Activated CD8-positive, alpha-beta T cell treated with anti-CD3 and anti-CD28 coated beads, Interleukin-2, amount 10 ng/mL, durations not matched to agents 7 days and 5 days (primary cell): ENCODE measurements around the gene IFNL4. TPM values are rescaled to one million over a fixed set of nuclear protein-coding genes. Genes with fewer than 3 reads are reported as not detected.
"Not testable (repeated sequence)": the region's sequence is repeated elsewhere in the genome, so short reads cannot be mapped to it uniquely, and the experiment has no call there.

Experiments
- ATAC-seq: fragments of 150-1000 bp; cut with Tn5 transposase; one replicate; pipeline ENCODE4 v1.10.0; 2021; ENCODE audit warnings: moderate library complexity
- CTCF ChIA-PET: fragments of 350-600 bp; sonication (Branson Sonifier 250); formaldehyde crosslinking; loops from one replicate; lab custom pipeline; 2021; ENCODE audit warnings: antibody characterized with exemption; lab: Charles Lee
- POLR2A ChIA-PET: fragments of 350-600 bp; sonication (Branson Sonifier 250); formaldehyde crosslinking; loops from one replicate; lab custom pipeline; 2021; ENCODE audit warnings: antibody characterized with exemption; lab: Charles Lee
- DNase-seq: peaks from one replicate; pipeline ENCODE4 v3.0.0-alpha.2; 2020
- H3K27ac Mint-ChIP-seq: one replicate; pipeline ENCODE4 v1.8.0; 2021; ENCODE audit warnings: mild to moderate bottlenecking, mixed read lengths
- H3K27me3 Mint-ChIP-seq: one replicate; pipeline ENCODE4 v1.8.0; 2021; ENCODE audit warnings: low read depth, mixed read lengths
- H3K36me3 Mint-ChIP-seq: one replicate; pipeline ENCODE4 v1.8.0; 2021; ENCODE audit warnings: low read depth, mixed read lengths
- H3K4me1 Mint-ChIP-seq: one replicate; pipeline ENCODE4 v1.8.0; 2021; ENCODE audit warnings: low read depth, mixed read lengths
- H3K4me3 Mint-ChIP-seq: one replicate; pipeline ENCODE4 v1.8.0; 2021; ENCODE audit warnings: mild to moderate bottlenecking, mixed read lengths
- H3K9me3 Mint-ChIP-seq: one replicate; pipeline ENCODE4 v1.8.0; 2022; ENCODE audit warnings: mixed read lengths; ENCODE audit not compliant: insufficient read depth
- total RNA-seq, 2 experiments: library from RNA; stranded (reverse); gene quantifications; one replicate each; pipeline ENCODE4 v1.2.3, GENCODE V29; 2021

The IFNL4 gene
- not detected for total RNA-seq

DNA sequence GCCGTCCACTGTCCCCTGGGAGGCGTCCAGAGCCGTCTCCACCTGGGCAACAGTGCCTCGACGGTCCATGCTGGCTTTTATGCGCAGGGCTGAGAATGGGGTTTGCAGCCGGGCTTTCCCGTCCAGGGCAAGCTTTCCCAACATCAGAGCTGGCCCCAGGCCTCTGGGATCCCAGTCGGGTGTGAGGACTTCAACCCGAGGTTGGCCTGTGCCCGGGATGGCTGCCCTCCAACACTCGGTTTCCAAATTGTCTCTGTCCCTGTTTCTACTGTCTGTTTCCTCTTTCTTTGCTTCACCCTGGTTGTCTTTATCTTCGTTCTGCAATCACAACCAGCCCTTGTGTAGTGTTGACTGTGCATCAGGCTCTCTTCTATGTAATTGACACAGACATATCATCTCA lies at the start of gene IFNL4:
Gene IFNL4, minus strand, starts transcription at position 51 of the 400 bp plus-strand sequence.
- DNase-seq (no peak), ATAC-seq (no peak)
- Mint-ChIP-seq H3K27ac (no peak within 1 kb of the TSS), H3K27me3 (peaks cover 7% of the 10 kb centered on the region), H3K4me3 (no peak within 1 kb of the TSS), H3K9me3 (no peaks in the 10 kb centered on the region), H3K4me1 (peaks cover 18% of the 10 kb centered on the region), H3K36me3 (no peaks in the 10 kb centered on the region)
- CTCF ChIA-PET, result no interaction called here
- POLR2A ChIA-PET, result no interaction called here

DNA sequence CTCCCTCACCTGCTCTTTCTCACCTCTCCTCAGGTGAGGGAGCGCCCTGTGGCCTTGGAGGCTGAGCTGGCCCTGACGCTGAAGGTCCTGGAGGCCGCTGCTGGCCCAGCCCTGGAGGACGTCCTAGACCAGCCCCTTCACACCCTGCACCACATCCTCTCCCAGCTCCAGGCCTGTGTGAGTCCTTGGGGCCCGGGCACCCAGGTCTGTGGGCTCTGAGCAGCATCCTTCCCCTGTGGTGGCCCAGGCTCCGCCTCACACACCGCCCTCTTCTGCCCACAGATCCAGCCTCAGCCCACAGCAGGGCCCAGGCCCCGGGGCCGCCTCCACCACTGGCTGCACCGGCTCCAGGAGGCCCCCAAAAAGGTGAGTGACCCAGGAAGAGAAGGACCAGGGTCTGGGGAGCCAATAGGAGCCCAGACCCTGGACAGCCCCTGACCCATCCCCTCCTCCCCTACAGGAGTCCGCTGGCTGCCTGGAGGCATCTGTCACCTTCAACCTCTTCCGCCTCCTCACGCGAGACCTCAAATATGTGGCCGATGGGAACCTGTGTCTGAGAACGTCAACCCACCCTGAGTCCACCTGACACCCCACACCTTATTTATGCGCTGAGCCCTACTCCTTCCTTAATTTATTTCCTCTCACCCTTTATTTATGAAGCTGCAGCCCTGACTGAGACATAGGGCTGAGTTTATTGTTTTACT lies 49.4 kb upstream of the IFNL4 start:
- peak overlapping the region; percentile 68 for H3K4me3 Mint-ChIP-seq
- ChIA-PET POLR2A (interaction anchor here (0.6 to 1.0 kb wide), 3 partner anchors 29 to 105 kb away, joined by 3 read pairs; no protein-coding TSS in a partner anchor), CTCF (interaction anchor here (1.2 kb wide), 1 partner anchor 176 kb away, joined by 3 read pairs; no protein-coding TSS in a partner anchor)
- H3K27me3 Mint-ChIP-seq, result peaks cover 11% of the 10 kb centered on the region
- ATAC-seq, result peak; percentile 94
- H3K9me3 Mint-ChIP-seq, result no peaks in the 10 kb centered on the region
- DNase-seq, result peak; percentile 90
- peaks cover 60% of the 10 kb centered on the region for H3K4me1 Mint-ChIP-seq
- H3K27ac Mint-ChIP-seq, result peak overlapping the region; percentile 81
- H3K36me3 Mint-ChIP-seq, result no peaks in the 10 kb centered on the region

DNA sequence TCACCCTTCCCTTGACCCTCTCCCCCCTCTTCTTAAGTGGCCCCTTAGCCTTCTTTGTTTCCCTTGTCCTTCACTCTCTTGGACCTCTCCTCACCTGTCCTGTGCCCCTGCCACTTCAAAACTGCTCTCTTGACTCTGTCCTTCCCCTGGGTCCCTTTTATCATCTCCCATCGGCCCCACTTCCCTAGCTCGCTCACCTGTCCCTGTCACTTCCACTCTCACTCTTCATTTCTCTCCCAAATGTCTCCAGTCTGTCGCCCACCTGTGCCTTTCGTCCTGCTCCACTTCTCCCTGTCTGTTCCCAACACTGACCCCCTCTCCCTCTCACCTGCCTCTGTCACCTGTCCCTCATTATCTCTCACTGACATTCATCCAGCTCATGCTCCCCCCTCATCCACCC lies 48.2 kb upstream of the IFNL4 start:
- Mint-ChIP-seq H3K4me1 (peaks cover 56% of the 10 kb centered on the region), H3K27me3 (peaks cover 15% of the 10 kb centered on the region), H3K36me3 (no peaks in the 10 kb centered on the region), H3K9me3 (no peaks in the 10 kb centered on the region), H3K27ac (peak overlapping the region; percentile 69), H3K4me3 (peak overlapping the region; percentile 9)
- POLR2A ChIA-PET, result interaction anchor here (0.5 kb wide), 1 partner anchor 87 kb away, joined by 3 read pairs; no protein-coding TSS in a partner anchor
- CTCF ChIA-PET, result interaction anchor here (1.3 to 1.5 kb wide), 2 partner anchors 26 to 45 kb away, joined by 3 read pairs; partner anchors contain the start of gene SAMD4B
- ATAC-seq (no peak), DNase-seq (no peak)

DNA sequence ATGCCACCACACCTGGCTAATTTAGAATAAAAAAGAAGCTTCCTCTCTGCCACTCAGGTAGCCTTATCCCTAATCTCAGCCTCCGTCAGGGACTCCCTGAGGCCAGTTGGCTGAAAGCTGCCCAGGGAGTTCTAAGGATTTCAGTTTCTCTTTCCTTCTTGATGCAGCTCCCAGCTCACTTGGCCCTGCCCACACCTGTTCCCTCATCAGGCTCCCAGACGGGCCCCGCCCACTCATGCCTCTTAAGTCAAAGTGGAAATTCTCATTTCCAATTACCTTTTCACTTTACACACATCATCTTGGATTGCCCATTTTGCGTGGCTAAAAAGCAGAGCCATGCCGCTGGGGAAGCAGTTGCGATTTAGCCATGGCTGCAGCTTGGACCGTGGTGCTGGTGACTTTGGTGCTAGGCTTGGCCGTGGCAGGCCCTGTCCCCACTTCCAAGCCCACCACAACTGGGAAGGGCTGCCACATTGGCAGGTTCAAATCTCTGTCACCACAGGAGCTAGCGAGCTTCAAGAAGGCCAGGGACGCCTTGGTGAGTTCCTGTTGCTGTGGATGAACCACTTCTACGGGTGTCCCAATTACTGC lies 47.5 kb upstream of the IFNL4 start, which contains the start of gene IFNL1:
Gene IFNL1, plus strand, starts transcription at position 353 of the 591 bp plus-strand sequence. Its CDS starts 15 bp downstream, at position 368.
- DNase-seq (no peak), ATAC-seq (no peak)
- Mint-ChIP-seq H3K36me3 (no peaks in the 10 kb centered on the region), H3K27ac (peak within 1 kb of the TSS; percentile 69), H3K27me3 (peaks cover 19% of the 10 kb centered on the region), H3K4me1 (peaks cover 51% of the 10 kb centered on the region), H3K9me3 (no peaks in the 10 kb centered on the region), H3K4me3 (peak within 1 kb of the TSS; percentile 9)
- ChIA-PET CTCF (interaction anchor here (1.3 to 1.6 kb wide), 3 partner anchors 26 to 46 kb away, joined by 3 to 7 read pairs (median 3); partner anchors contain the start of gene SAMD4B), POLR2A (interaction anchor here (0.5 kb wide), 1 partner anchor 86 kb away, joined by 3 read pairs; no protein-coding TSS in a partner anchor)

DNA sequence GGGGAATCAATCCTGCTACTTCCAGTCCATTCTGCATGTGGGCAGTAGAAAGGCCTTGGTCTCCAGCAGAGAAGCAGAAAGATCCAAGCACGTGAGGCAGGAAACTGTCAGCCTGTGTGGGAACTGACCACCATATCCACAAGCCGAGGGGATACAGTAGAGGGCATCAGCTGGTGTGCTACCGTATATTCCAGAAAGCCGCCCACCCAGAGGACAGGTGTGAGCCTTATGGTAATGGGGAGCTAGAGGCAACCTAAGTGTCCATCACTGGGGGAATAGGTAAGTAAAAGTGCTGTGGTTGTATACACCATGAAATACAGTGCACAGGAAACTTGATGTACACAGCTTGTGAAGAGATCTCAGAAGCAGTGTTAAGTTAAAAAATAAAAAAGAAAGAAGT lies 44.7 kb upstream of the IFNL4 start:
- Mint-ChIP-seq H3K4me1 (peaks cover 28% of the 10 kb centered on the region), H3K27me3 (peaks cover 25% of the 10 kb centered on the region), H3K27ac (no peak overlapping the region), H3K9me3 (no peaks in the 10 kb centered on the region), H3K4me3 (no peak overlapping the region), H3K36me3 (peaks cover 2% of the 10 kb centered on the region)
- DNase-seq, result no peak
- CTCF ChIA-PET, result interaction anchor here (0.7 kb wide), 1 partner anchor 34 kb away, joined by 3 read pairs; no protein-coding TSS in a partner anchor
- POLR2A ChIA-PET, result no interaction called here
- no peak for ATAC-seq

DNA sequence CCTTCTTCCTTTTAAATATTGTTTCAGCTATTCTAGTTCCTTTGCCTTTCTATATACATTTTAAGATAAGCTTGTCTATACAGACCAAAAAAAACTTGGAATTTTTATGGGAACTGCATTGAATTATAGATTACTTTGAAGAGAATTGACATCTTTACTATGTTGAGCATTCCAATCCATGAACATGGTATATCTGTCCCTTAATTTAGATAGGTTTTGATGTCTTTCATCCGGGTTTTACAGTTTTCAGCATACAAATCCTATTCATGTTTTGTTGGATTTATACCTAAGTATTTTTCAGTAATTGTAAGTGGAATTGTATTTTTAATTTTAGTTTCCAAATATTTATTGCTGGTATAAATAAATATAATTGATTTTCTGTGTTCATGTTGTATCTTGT lies 35.4 kb upstream of the IFNL4 start:
- Mint-ChIP-seq H3K27me3 (peaks cover 18% of the 10 kb centered on the region), H3K4me1 (no peaks in the 10 kb centered on the region), H3K36me3 (no peaks in the 10 kb centered on the region), H3K9me3 (peaks cover 7% of the 10 kb centered on the region), H3K27ac (no peak overlapping the region), H3K4me3 (no peak overlapping the region)
- DNase-seq (no peak), ATAC-seq (no peak)
- ChIA-PET CTCF (no interaction called here), POLR2A (no interaction called here)

DNA sequence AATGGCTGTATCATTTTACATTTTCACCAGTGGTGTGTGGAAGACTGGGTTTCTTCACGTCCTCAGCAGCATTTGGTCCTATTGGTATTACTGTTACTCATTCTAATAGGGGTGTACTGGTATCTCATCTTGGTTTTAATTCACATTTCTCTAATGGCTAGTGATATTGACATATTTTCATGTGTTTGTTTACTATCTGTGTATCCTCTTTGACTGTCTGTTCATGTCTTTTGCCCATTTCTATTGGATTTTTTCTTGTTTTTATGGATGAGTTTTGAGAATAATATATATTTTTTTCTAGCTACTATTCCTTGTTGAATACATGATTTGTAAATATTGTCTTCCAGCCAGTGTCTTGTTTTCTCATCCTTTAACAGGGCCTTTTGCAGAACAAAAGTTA lies 33.4 kb upstream of the IFNL4 start:
- DNase-seq (no peak), ATAC-seq (no peak)
- CTCF ChIA-PET, result no interaction called here
- Mint-ChIP-seq H3K36me3 (no peaks in the 10 kb centered on the region), H3K9me3 (peaks cover 7% of the 10 kb centered on the region), H3K27me3 (peaks cover 24% of the 10 kb centered on the region), H3K4me1 (no peaks in the 10 kb centered on the region), H3K27ac (no peak overlapping the region), H3K4me3 (no peak overlapping the region)
- POLR2A ChIA-PET, result interaction anchor here (0.7 kb wide), 1 partner anchor 14 kb away, joined by 3 read pairs; the partner anchor contains the start of gene IFNL2

DNA sequence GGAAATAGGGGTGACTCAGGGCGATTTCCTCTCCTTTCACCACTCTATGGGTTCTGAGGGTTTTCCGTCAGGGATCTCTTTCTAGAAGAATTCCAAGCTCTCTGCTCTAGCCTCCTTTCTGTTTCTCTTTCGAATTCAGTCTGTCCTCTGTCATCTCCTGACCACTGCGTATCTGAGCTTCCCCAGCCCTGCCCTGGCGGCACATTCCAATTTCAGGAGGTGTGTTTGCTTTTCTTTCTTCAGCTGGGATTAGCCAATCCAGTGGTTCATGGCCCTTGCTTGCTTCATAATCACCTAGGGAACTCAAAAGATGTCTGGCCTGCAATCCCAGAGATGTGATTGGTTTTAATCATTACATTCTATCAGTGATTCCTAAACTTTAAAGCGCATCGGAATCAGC lies 28.9 kb upstream of the IFNL4 start:
- no peak for ATAC-seq

DNA sequence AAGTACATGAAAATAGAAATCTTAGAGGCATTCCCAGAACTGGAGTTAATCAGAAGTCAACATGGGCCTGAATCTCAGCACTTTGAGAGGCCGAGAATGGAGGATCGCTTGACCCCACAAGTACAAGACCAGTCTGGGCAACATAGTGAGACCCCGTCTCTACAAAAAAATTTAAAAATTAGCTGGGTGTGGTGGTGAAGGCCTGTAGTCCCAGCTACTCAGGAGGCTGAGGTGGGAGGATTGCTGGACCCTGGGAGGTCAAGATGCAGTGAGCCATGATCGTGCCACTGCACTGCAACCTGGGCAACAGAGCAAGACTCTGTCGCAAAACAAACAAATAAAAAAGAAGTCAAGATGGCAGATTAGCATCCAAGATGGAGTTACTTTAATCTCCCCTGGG lies 28.1 kb upstream of the IFNL4 start:
- peaks cover 20% of the 10 kb centered on the region for H3K27me3 Mint-ChIP-seq
- ChIA-PET POLR2A (no interaction called here), CTCF (no interaction called here)
- no peaks in the 10 kb centered on the region for H3K36me3 Mint-ChIP-seq
- H3K9me3 Mint-ChIP-seq, result no peaks in the 10 kb centered on the region
- no peak overlapping the region for H3K27ac Mint-ChIP-seq
- H3K4me3 Mint-ChIP-seq, result no peak overlapping the region
- no peak for ATAC-seq
- DNase-seq, result no peak
- H3K4me1 Mint-ChIP-seq, result no peaks in the 10 kb centered on the region

More for the DNA sequence above, 28.9 kb upstream of the IFNL4 start:
- Mint-ChIP-seq H3K27ac (no peak overlapping the region), H3K9me3 (peaks cover 3% of the 10 kb centered on the region), H3K36me3 (no peaks in the 10 kb centered on the region), H3K27me3 (peaks cover 24% of the 10 kb centered on the region), H3K4me3 (no peak overlapping the region), H3K4me1 (no peaks in the 10 kb centered on the region)
- POLR2A ChIA-PET, result no interaction called here
- CTCF ChIA-PET, result no interaction called here
- DNase-seq, result no peak

DNA sequence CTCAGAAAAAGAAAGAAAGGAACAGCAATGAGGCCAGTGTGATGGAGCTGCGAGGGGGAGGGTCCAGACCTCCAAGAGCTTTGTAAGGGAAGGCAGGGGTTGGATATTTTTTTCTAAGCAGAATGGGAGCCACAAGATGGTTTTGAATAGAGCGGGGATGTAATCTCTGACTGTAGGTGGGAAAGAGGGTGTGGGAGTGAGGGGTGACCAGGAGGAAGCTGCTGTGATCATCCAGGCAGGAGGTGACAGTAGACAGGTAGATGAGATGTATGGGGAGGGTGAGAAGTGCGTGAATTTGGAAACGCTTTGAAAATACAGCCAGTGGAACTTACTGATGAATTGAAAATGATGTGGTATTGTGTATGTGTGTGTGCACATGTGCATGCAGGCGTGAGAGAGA lies 26.9 kb upstream of the IFNL4 start:
- Mint-ChIP-seq H3K36me3 (no peaks in the 10 kb centered on the region), H3K27me3 (peaks cover 24% of the 10 kb centered on the region), H3K4me1 (no peaks in the 10 kb centered on the region), H3K4me3 (no peak overlapping the region), H3K27ac (no peak overlapping the region), H3K9me3 (no peaks in the 10 kb centered on the region)
- DNase-seq (no peak), ATAC-seq (no peak)
- ChIA-PET CTCF (no interaction called here), POLR2A (no interaction called here)

DNA sequence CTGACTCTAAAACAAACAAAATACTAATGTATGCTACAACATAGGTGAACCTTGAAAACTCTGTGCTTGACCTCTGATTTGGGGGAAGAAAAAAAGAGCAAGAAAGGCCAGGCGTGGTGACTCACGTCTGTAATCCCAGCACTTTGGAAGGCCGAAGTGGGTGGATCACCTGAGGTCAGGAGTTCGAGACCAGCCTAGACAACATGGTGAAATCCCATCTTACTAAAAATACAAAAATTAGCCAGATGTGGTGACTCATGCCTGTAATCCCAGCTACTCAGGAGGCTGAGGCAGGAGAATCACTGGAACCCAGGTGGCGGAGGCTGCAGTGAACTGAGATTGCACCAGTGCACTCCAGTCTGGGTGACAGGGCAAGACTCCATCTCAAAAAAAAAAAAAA lies 25.2 kb upstream of the IFNL4 start:
- H3K4me3 Mint-ChIP-seq, CTCF ChIA-PET, H3K36me3 Mint-ChIP-seq, POLR2A ChIA-PET, H3K4me1 Mint-ChIP-seq, H3K27ac Mint-ChIP-seq, H3K9me3 Mint-ChIP-seq, DNase-seq, ATAC-seq: not testable (repeated sequence)
- H3K27me3 Mint-ChIP-seq, result peaks cover 21% of the 10 kb centered on the region
